HL-60 (cell line): ENCODE measurements around the gene DCAF15.

Experiments used
- DNase-seq, 2 experiments: peaks; one replicate each; pipeline ENCODE4 v3.0.0-alpha.2; 2010 to 2020; ENCODE audit warnings: low read depth in 1 of 2, low spot score in 1 of 2
- H3K27ac ChIP-seq: fragments of 250-450 bp; sonication (Bioruptor Pico); replicated peaks from 2 replicates; pipeline ENCODE4 v1.5.1; 2020; ENCODE audit warnings: mild to moderate bottlenecking, moderate library complexity
- H3K27me3 ChIP-seq: fragments of 250-450 bp; sonication (Bioruptor Pico); 2 replicates; pipeline ENCODE4 v1.5.1; 2021; ENCODE audit warnings: mild to moderate bottlenecking, moderate library complexity; ENCODE audit not compliant: insufficient read depth, poor library complexity, severe bottlenecking
- H3K4me3 ChIP-seq: replicated peaks from 2 replicates; pipeline ENCODE4 v1.5.1; 2011; ENCODE audit warnings: mild to moderate bottlenecking, control low read depth, low read length; ENCODE audit not compliant: insufficient read depth
- CTCF ChIP-seq: IDR thresholded peaks from one replicate; pipeline ENCODE4 v1.5.1; 2011; ENCODE audit warnings: low read length, control low read depth, inconsistent platforms; ENCODE audit not compliant: insufficient read depth
- GABPA ChIP-seq: IDR thresholded peaks from 2 replicates; pipeline ENCODE4 v1.6.1; 2012; ENCODE audit warnings: low read depth
- POLR2AphosphoS5 ChIP-seq: IDR thresholded peaks from 2 replicates; pipeline ENCODE4 v1.6.1; 2012; ENCODE audit warnings: low read depth
- REST ChIP-seq: IDR thresholded peaks from 2 replicates; pipeline ENCODE4 v1.6.1; 2012; ENCODE audit warnings: low read depth; ENCODE audit not compliant: insufficient replicate concordance
- SPI1 ChIP-seq: IDR thresholded peaks from 2 replicates; pipeline ENCODE4 v1.6.1; 2012; ENCODE audit warnings: low read depth, mild to moderate bottlenecking, borderline replicate concordance

The DCAF15 gene

GRCh38 chr19:13963603-13964105 lies 11.3 kb downstream of the DCAF15 start:
- Histone ChIP-seq H3K27ac (no peak overlapping the region), H3K27me3 (no peaks in the 10 kb centered on the region), H3K4me3 (no peak overlapping the region)
- TF ChIP-seq POLR2AphosphoS5 (no peak), REST (no peak), CTCF (no peak), GABPA (no peak), SPI1 (no peak)
- DNase-seq, result no peak

- TF ChIP-seq SPI1, result no peak
- TF ChIP-seq GABPA, result no peak
- TF ChIP-seq POLR2AphosphoS5, result no peak
- no peak for TF ChIP-seq CTCF
- no peak for TF ChIP-seq REST
- no peaks in the 10 kb centered on the region for H3K27me3 ChIP-seq
- H3K27ac ChIP-seq, result no peak overlapping the region
- no peak for DNase-seq
- no peak overlapping the region for H3K4me3 ChIP-seq
These were observed 12.5 kb downstream of the DCAF15 start for GRCh38 chr19:13964776-13965175.

- no peak for DNase-seq
- Histone ChIP-seq H3K27me3 (no peaks in the 10 kb centered on the region), H3K4me3 (no peak overlapping the region), H3K27ac (no peak overlapping the region)
- no peak for TF ChIP-seq SPI1
- no peak for TF ChIP-seq CTCF
- TF ChIP-seq POLR2AphosphoS5, result no peak
- no peak for TF ChIP-seq GABPA
- TF ChIP-seq REST, result no peak
These were observed 13.1 kb downstream of the DCAF15 start for GRCh38 chr19:13965377-13965896.
